PC-9 (cell line): ENCODE measurements around the gene DOCK1.

Experiments
- CTCF ChIP-seq: fragments of 200-600 bp; sonication (generic); conservative IDR thresholded peaks from 2 replicates; pipeline ENCODE4 v1.6.1; 2017; ENCODE audit warnings: mixed run types, antibody characterized with exemption, mild to moderate bottlenecking, moderate library complexity
- EZH2 ChIP-seq: fragments of 200-600 bp; sonication (generic); IDR thresholded peaks from 2 replicates; pipeline ENCODE4 v1.8.0; 2017; ENCODE audit warnings: antibody characterized with exemption, low read depth

DNA sequence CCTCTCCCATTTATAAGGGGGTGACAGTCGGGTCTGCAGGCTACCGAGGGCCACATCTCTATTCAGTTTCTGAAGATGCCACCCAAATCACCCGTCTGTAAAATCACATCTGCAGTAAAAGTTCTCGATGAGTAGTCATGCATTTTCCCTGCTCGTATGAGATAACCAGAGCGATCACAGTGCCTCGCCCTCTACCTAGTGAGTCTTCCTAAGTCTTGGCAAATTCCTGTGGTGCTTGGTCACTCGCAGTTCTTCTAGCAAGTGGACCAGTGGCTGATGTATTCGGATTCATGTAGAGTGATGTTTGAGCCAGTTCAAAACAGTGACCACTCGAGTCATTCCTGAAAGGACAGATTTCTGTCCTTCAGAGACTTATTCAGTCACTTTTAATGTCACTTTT lies 246.3 kb downstream of the DOCK1 start:
- TF ChIP-seq CTCF: no peak
- no peak for TF ChIP-seq EZH2
